ENCODE results near the gene TMEM60. TPM values are rescaled to one million over a fixed set of nuclear protein-coding genes. Genes with fewer than 3 reads are reported as not detected.
A peak's percentile ranks its signal among the peaks of the same experiment; 100 is the strongest.

Gene TMEM60
- total and polyA plus RNA-seq, 2 of the 13 experiments (the other 11 are each of a cell fraction or from before 2014, with no cell fraction given), result 25.6 to 27.7 TPM

GRCh38 chr7:77798394-77799077, at the start of gene TMEM60, which contains the start of gene PHTF2 (continued):
- TF ChIP-seq ZBTB34 (CRISPR knock-in tag; IDR thresholded peaks at IDR 0.05) (no peak), ZBTB26 (CRISPR knock-in tag; IDR thresholded peaks at IDR 0.05; ENCODE audit: borderline replicate concordance) (0 out of 2 replicates have a peak, but pooled peaks have one; percentile 12), ZNF670 (CRISPR knock-in tag; IDR thresholded peaks at IDR 0.05; ENCODE audit: borderline replicate concordance) (no peak), ZNF674 (CRISPR knock-in tag; IDR thresholded peaks at IDR 0.05; ENCODE audit: low read depth) (0 out of 2 replicates have a peak, but pooled peaks have one; percentile 18), ZBTB33 (CRISPR knock-in tag; IDR thresholded peaks at IDR 0.05) (peak; percentile 10; the same call in 1 of the 2 replicates), TAF15 (IDR thresholded peaks at IDR 0.05; ENCODE audit: low read depth, low read length, poor library complexity, severe bottlenecking) (peak; percentile 17), PRMT3 (CRISPR knock-in tag; IDR thresholded peaks at IDR 0.05; ENCODE audit: borderline replicate concordance, low read depth) (no peak), KMT2B (CRISPR knock-in tag; IDR thresholded peaks at IDR 0.05) (peak; percentile 93), ZBTB3 (CRISPR knock-in tag; IDR thresholded peaks at IDR 0.05; ENCODE audit: borderline replicate concordance, low read depth) (0 out of 2 replicates have a peak, but pooled peaks have one; percentile 45), HDAC1 (CRISPR knock-in tag; IDR thresholded peaks at IDR 0.05) (peak; percentile 71; the same call in 1 of the 2 replicates), CBX5 (CRISPR knock-in tag; IDR thresholded peaks at IDR 0.05; ENCODE audit: borderline replicate concordance) (0 out of 2 replicates have a peak, but pooled peaks have one; percentile 38), ZNF317 (CRISPR knock-in tag; IDR thresholded peaks at IDR 0.05) (peak; percentile 64; the same call in 1 of the 2 replicates), TGIF2 (CRISPR knock-in tag; IDR thresholded peaks at IDR 0.05) (peak; percentile 24; the same call in 1 of the 2 replicates), CSRNP1 (CRISPR knock-in tag; IDR thresholded peaks at IDR 0.05) (no peak), HNRNPLL (IDR thresholded peaks at IDR 0.05; ENCODE audit: low read depth, low read length, poor library complexity, severe bottlenecking) (peak; percentile 95), ZBTB37 (CRISPR knock-in tag; IDR thresholded peaks at IDR 0.05) (no peak), ZNF512 (CRISPR knock-in tag; IDR thresholded peaks at IDR 0.05) (no peak)

Data from HepG2 (cell line).